NB4 (cell line): Measurements from ENCODE around the gene CFAP157.

Source experiments
- DNase-seq: peaks from one replicate; pipeline ENCODE4 v3.0.0; 2010; ENCODE audit warnings: low read depth
- H3K4me3 ChIP-seq: one replicate; pipeline ENCODE4 v1.5.1; 2011; ENCODE audit warnings: mild to moderate bottlenecking, low read depth, low read length, moderate library complexity
- CTCF ChIP-seq: IDR thresholded peaks from one replicate; pipeline ENCODE4 v1.5.1; 2012; ENCODE audit warnings: low read depth, low read length
- MAX ChIP-seq: IDR thresholded peaks from 2 replicates; pipeline ENCODE4 v1.6.1; 2011; ENCODE audit warnings: low read depth, low read length
- MYC ChIP-seq: IDR thresholded peaks from 2 replicates; pipeline ENCODE4 v1.6.1; 2011; ENCODE audit warnings: low read depth, low read length
- POLR2A ChIP-seq: IDR thresholded peaks from 2 replicates; pipeline ENCODE4 v1.6.1; 2011; ENCODE audit warnings: mild to moderate bottlenecking; ENCODE audit not compliant: insufficient read length; ENCODE audit errors: extremely low read depth

CFAP157 gene

GRCh38 chr9:127726871-127727270, 20.1 kb downstream of the CFAP157 start:
- no peak for TF ChIP-seq MYC
- TF ChIP-seq CTCF: no peak
- TF ChIP-seq MAX: no peak
- TF ChIP-seq POLR2A: no peak
- no peak overlapping the region for H3K4me3 ChIP-seq
- no peak for DNase-seq

DNA sequence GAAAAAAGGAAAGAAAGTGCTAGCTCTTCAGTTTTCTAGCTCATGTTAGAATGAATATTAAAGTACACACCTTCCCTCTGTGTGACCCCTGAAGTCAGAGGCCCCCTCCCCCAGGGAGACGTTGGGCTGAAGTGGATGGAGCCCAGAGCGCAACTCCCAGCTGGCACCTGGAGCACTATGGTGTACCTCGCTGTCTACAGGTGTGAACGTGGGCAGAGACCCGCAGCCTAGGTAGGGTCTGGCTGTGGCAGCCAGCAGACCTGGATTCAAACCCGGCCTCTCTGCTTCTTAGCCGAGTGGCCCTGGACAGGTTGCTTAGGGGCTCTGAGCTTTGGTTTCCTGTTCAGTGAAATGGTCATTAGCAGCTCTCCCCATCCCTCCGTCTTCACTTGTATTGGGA, 22.0 kb downstream of the CFAP157 start:
- TF ChIP-seq MAX: no peak
- DNase-seq: no peak
- H3K4me3 ChIP-seq: no peak overlapping the region

DNA sequence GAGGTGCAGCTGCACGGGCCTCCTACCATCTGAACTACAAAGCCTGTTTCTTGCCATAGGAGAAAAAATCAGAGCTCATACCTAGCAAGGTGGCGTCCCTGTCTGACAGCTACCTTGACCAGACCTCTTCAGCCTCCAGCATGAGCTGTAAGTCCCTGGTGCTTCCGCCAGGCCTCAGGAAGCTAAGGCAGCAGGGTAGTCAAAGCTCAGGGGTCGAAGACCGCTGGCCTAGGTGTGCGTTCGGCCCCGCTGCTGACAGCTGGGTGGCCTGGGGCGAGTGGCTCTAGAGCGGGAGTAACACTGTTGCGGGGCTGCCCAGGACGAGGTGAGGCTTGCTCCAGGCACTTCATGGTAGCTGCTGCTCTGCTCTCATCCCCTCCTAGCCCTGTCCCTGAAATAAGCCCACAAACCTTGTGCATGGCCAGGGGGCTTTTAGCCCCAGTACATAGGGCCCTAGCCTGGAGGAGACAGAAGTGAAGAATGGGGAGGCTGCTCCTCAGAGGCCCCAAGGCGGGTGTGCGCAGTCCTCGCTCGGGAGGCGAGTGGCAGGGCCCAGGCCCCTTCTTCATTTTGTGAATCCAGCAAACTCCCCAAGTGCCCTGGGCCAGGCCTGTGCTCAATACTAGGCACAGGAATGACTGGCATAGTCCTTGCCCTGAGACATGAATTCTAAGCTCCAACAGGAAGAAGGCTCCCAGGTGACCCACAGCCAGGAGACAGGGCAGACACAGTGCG, 22.9 kb downstream of the CFAP157 start:
- DNase-seq: no peak
- no peak overlapping the region for H3K4me3 ChIP-seq
- TF ChIP-seq CTCF (no peak), MYC (no peak), MAX (no peak), POLR2A (no peak)

DNA sequence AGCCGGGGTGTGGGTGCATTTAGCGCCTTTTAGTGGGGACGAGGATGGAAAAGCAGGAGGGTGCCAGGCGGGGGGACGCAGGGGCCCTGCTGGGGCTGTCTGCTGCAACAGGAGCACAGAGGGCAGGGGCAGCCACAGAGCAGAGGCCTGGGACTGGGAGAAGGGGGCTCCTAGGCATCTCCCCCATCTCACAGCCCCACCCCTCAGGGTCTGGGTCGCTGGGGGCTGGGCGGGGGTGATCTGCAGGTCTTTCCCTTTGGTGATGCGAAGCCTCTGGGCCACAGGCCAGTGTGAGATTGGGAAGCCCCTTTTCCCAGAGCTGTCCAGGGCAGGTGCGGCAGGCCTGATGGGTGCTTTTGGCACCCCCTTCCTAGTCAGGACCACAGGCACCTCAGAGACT, 23.5 kb downstream of the CFAP157 start:
- no peak overlapping the region for H3K4me3 ChIP-seq
- TF ChIP-seq POLR2A: no peak
- TF ChIP-seq CTCF: no peak
- no peak for TF ChIP-seq MAX
- no peak for TF ChIP-seq MYC
- DNase-seq: no peak

DNA sequence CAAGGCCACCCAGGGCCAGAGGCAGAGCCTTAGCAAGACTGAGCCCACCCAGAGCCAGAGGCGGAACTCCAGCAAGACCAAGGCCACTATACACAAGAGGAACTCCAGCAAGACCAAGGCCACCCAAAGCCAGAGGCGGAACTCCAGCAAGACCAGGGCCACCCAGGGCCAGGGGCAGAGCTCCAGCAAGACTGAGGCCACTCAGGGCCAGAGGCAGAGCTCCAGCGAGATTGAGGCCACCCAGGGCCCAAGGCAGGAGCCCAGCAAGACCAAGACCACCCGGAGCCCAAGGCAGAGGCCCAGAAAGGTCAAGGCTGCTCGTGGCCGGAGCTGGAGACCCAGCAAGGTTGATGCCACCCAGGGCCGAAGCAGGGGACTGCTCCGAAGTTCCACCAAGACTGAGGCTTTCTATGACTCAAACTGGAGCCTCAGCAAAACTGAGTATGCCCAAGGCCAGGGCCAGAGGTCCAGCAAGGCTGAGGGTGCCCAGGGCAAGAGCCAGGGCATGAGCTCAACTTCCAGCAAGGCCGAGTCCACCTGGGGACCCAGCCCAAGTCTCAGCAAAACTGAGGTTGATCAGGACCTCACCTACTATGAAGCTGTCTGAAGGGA, 24.1 kb downstream of the CFAP157 start:
- TF ChIP-seq MYC (no peak), POLR2A (no peak), MAX (no peak), CTCF (no peak)
- DNase-seq: no peak

GRCh38 chr9:127731938-127732337, 25.1 kb downstream of the CFAP157 start:
- TF ChIP-seq MAX: no peak
- TF ChIP-seq CTCF: no peak
- DNase-seq: no peak
- no peak overlapping the region for H3K4me3 ChIP-seq

More for the DNA sequence above, 24.1 kb downstream of the CFAP157 start:
- no peak overlapping the region for H3K4me3 ChIP-seq
